HG03565 (cell line): ENCODE results near the gene FPGT.
"Not testable (repeated sequence)": the region's sequence is repeated elsewhere in the genome, so short reads cannot be mapped to it uniquely, and the experiment has no call there.

Experiments used
- ATAC-seq: cut with Tn5 transposase; IDR thresholded peaks from one replicate; pipeline ENCODE4 v1.9.1; 2021; ENCODE audit warnings: mild to moderate bottlenecking, moderate library complexity; ENCODE audit not compliant: unreplicated experiment

The FPGT gene

DNA sequence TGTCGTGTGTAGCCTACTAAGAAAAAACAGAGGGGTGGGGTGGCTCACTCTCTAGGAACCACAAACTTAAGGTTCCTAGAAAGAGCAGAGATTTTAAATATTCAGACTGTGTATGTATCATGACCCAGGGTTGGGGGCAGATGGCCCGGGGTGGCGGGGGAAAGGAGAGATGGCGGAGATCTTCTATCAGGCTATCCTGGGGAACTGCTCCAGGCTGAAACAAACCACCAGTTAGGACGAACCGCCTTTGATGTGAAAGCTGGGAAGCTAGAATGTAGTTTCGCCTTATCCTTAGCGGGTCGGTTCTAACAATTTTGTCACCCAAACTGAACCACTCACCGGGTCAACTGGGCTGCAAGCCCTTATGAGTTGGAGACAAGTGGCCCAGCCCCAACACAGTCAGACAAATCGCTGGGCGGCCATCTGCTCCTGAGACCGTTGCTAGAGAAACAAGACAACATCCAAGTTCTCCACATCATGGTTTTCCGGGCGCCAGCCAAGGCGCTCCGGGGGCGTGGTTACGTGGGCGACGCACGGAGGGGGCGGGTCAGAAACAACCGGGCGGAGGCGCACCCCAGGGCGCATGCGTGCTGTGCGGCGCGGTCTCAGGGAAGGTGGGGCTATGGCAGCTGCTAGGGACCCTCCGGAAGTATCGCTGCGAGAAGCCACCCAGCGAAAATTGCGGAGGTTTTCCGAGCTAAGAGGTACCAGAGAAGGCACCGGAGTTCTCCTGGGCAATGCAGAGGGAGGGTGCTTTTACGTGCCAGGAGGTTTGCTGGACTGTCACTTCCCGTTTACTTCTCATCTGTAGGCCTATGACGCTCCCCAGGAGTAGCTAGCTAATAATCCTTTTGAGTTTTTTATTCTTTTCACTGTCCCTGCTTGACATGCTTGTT is at the start of gene FPGT, which contains the start of gene LRRIQ3:
FPGT (plus strand) TSS at position 586 of the 896 bp plus-strand sequence; CDS start at position 623, 37 bp downstream.
LRRIQ3 (minus strand) TSS at position 520 of the 896 bp plus-strand sequence. CDS start 14,492 bp downstream, outside the sequence.
- ATAC-seq, result peak; percentile 88

DNA sequence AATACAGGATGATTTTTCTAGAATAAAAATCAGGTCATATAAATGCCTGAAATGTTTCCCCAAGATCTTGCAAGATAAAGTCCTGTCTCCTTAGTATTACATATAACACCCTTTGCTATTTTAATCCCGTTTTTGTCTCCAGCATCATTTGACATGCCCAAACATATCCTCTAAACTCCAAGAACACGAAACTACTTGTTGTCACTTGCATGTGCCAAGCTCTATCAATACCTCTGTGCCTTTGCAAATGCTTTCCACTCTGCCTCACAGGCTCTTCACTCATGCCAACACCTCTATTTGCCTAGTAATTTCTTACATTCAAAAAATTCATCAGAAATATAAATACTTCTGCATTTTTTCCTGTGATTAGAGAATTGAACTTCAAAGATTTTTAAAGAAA is 38.0 kb upstream of the FPGT start:
- ATAC-seq, result no peak

DNA sequence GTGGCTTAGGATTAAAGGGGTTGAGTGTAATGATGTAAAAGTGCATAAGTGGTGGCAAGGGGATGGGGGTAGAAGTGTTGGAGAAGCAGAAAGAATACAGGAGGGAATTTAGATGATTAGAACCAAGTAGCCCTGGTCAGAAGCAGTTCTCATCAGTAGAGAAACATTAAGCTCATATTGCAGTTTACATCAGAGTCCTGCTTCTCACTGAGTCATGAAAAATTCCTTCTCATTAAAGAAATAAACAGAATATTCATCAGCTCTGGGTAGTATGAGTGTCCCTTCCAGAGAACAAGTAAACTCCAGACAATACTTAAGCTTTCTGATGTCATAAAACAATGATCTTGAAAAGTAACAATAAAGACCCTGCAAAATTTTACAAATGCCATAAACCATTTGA is 36.5 kb upstream of the FPGT start:
- no peak for ATAC-seq

DNA sequence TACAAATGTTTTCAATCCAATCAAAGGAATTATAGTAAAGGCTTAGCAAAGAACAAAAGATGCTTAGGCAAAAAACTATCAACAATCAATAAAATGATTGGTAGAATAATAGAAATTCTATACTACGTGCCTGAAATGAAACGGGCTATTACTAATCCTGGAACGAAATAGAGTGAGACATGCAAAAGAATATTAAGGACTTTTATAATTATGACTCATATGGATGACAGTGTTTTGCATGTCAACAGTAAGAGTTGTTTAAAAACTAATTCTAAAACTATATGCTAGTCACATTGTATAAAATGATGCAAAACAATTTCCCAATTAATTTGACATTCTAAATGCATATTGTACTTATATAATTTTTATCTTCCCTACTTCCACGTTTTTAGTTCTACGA is 35.7 kb upstream of the FPGT start:
- no peak for ATAC-seq

DNA sequence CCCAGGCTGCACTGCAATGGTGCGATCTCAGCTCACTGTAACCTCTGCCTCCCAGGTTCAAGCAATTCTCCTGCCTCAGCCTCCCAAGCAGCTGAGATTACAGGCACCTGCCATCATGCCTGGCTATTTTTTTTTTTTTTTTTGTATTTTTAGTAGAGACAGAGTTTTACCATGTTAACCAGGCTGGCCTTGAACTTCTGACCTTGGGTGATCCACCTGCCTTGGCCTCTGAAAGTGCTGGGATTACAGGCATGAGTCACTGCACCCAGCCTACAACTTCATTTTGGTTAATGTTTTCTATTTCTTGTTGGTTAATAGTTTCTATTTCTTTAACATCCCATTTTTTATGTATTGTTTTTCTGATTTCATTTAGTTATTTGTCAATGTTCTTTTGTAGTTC is 23.6 kb upstream of the FPGT start:
- ATAC-seq, result not testable (repeated sequence)

DNA sequence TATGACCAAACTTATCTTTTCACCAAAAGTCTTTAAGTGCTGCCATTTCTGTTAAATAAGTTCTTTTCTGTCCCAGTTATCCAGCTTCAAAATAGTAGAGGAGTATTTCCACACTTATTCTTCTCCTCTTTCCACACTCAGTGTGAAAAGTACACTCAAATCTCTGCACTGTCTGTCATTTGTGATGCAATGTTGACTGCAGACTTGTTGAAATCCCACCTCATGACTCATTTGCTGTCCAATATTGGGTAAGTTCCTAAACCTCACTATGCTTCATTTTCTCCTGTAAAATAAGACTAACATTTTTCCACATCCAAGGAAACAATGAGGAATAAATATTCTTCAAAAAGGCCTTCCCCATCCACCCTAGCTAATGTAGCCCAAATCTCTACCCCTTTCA is 17.6 kb upstream of the FPGT start:
- ATAC-seq, result no peak

DNA sequence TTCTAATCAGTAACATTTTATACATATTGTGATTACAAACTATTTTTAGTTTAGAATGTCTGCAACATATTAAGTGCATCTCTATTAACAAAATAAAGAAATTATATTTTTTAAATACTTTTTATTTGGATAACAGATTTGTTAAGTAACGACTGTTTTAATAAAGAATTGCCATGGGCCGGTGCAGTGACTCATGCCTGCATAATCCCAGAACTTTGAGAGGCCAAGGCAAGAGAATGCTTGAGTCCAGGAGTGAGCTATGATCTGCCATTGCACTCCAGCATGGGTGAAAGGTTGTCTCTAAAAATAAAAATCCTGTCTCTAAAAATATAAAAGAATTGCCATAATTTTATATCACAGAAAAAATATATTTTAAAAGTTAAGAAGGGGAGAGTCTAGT is 4.1 kb upstream of the FPGT start:
- no peak for ATAC-seq

DNA sequence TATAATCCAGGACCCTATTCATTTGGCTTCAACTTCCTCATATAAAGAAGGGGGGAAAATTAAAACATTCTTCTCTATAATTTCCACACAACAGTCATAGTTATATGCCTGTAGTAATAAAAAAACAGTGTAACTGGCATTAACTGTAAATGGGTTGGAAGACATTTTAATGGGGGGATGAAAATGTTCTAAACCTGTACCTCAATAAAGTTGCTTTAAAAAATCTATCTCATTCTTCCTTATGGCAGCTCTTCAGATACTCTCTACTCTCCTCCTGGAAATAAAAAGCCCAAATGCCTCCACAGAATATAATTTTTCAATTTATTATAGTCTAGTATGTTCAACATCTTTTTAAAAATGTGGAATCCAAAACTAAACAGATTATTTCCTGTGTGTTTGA is 2.7 kb upstream of the FPGT start:
- ATAC-seq, result no peak

DNA sequence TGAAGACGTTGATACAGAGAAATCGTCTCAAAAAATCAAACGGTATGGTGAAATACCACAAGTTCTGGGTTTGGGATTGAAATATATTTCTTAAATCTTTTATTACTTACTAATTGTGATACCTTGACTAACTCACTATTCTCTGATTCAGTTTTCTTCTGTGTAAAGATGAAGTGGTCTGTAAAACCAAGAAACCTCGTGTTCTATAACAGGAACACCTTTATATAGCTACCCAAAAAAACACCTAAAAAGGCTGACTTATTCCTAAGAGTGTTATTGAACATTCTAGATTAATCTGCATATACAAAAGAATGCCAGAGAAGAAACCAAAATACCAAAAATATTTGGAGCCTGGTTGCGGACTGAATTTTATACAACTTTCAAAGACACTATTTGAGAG is 787 bp upstream of the FPGT start:
- ATAC-seq, result peak; percentile 20

DNA sequence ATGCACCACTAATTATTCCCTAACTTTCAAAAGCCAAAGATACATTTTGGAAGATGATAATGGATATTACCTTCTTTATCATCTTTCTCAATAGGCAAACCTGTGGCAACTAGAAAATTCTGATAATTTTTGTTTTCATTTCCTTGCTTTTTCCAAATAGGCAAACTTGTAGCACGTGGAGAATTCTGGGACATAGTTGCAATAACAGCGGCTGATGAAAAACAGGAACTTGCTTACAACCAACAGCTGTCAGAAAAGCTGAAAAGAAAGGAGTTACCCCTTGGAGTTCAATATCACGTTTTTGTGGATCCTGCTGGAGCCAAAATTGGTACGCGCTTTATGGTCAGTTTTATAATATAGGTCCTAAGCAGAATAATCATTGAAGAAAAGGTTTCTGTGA is 1.5 kb downstream of the FPGT start:
- no peak for ATAC-seq

DNA sequence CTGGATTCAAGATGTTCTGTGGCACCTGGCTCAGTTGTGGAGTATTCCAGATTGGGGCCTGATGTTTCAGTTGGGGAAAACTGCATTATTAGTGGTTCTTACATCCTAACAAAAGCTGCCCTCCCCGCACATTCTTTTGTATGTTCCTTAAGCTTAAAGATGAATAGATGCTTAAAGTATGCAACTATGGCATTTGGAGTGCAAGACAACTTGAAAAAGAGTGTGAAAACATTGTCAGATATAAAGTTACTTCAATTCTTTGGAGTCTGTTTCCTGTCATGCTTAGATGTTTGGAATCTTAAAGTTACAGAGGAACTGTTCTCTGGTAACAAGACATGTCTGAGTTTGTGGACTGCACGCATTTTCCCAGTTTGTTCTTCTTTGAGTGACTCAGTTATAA is 7.2 kb downstream of the FPGT start:
- ATAC-seq, result no peak

DNA sequence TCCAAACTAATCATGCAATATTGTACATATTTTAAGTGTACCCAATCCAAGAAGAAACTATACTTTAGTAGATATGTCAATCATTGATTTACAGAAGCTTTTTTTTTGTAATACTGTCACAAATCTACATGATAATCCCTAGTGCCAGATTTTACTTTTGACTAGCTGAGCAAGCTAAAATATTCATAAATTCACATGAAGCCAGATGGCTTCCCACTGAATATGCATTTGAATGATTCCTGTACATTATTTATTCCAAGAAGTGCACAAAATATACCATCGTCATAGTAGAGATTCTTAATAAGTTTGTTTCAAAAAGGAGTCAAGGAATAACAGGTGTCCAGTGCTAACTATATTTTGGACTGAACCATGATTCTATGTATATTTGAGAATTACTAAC is 17.2 kb downstream of the FPGT start:
- ATAC-seq, result no peak

DNA sequence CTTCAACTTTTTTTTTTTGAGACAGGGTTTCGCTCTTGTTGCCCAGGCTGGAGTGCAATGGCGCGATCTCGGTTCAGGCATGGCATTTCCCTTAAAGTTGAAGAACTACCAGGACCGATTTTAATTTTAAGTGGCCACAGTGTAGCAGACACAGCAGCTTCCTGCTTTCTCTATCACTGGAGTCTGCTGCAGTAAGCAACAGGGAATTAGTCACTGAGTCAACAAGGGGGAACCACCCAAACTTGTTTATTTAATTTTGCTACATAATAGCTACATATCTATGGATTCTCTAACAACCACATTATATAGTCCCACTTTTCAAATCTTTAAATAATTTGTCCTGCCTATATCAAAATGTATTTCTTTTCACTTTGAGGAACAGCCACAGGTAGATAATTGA is 24.7 kb downstream of the FPGT start:
- ATAC-seq, result no peak

DNA sequence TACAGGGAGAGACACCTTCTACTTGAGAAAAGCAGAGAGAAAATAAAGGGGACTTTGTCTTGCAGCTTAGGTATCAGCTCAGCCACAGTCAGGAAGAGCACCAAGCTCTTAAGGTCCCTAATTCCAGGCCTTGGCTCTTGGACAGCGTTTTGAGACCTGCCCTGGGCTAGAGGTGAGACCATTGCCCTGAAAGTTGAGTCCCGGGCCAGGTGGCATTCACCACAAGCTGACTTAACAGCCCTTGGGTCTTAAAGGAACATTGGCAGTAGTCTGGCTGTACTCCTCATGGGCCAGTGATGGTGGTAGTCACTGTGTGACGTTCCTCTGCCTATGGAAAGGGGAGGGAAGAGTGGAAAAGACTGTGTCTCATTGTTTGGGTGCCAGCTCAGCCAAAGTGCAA is 25.4 kb downstream of the FPGT start:
- ATAC-seq, result no peak

DNA sequence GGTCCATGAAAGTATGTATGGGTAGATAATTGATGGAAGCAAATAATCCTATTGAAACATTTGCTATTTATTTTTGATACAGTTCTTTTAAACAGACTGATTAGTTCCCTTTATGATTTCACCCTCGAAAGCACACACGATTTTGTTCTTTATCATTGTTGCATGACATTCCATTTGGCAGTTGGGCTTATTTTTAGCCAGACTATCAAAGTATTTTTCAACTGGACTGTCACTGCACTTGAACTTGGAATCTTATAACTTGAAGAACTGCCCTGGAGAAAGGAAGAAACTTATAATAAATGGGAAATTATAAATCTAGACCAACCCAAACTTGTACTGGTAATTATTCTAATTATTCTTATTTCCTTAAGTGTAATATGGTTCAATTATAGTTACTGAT is 37.1 kb downstream of the FPGT start, which contains the start of gene TNNI3K:
TNNI3K (plus strand) TSS at position 235 of the 400 bp plus-strand sequence; CDS start at position 300, 65 bp downstream.
- no peak for ATAC-seq

DNA sequence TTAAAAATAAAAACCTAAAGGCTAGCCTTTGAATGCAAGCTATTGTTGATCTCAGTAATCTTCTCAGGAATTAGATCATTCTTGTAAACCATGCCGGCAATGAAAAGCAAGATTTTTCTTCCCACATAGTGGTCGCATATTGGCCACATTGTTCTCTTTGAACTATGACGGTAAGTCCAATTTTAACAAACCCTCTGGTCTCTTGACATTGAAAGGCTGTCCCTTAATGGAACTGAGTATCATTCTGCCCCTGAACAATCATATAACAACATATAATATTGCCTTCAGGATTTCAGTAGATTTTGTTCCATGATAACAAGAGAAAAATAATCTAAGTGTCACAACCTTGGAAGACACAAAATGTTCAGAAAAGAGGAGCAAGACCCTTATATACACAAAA is 38.4 kb downstream of the FPGT start:
- ATAC-seq, result no peak

DNA sequence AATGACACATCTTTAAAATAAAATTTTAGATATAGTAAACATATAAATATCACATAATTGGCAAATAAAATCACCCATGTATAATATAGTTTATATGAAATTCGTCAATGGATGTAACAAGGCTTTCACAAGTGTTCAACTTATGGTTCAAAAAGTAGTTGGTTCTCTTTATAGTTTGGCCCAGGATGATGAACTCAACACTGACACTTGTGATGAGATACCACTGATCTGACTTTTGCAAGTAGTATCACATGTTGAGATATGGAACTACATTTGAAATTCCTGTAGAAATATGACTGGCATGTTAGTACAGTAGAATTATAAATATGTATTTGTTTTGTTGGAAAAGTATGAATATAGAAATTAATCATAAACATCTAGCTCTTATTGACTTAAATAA is 39.0 kb downstream of the FPGT start:
- ATAC-seq, result no peak

DNA sequence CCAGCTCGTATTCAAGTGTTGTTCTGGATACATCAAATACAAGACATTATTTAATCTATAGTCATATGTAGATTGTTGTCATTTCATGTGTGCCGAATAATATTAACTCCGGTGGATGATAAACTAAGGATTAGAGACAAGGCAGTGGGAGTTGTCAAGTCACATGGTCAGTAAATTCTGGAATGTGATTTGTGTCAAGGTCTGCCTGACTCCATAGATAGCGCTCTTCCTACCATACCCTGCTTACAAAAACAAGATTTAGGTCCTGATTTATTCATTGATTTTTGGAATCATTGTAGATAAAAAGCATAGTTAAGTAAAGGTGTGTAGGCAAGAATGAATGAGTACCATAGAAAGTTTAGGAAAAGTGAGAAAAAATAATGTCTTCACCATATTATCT is 39.7 kb downstream of the FPGT start:
- ATAC-seq, result no peak

DNA sequence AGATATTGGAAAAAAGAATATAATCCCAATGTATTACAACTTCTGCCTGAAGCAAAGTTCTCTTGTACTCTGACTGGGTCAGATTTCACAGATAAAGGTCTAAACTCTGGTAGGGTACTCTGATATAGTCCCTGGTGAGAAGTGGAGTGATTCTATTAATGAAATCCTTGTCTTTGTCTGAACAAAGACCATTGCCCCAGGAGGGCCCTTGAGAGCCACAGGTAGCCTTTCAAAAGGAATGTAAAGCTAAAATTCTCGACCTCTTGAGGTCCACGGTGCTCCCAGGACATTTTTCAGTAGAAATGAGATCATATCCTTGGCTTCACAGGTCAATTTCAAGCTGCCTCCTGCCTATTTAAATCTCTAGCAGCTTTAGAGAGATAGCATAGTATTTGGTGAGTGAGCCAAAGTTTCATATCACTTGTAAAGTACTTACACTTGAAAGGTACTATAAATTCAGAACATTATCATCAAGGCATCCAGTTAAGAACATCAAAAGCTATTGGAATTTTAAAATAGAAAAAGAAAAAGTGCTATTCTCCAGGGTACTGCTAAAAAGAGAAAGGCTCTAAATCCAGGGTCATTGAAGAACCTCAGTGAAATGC is 47.2 kb downstream of the FPGT start:
- no peak for ATAC-seq

DNA sequence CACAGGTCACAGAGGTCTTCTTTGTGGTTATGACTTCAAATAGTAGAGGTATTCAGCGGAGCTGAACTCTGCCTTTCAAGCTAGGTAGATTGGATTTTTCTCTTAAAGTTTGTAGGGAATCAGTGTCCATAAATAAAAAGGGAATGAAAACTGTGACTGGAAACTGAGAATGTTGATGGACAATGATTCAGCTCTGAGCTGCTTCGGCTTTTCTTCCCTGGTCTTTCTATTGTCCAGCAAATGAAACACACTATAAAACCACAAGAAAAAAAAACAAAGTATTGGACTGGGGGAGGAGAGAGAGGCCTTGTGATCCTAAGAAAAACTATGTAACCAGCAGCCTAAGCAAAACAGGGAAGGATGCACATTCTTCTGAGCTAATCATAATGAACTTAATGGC is 48.3 kb downstream of the FPGT start:
- ATAC-seq, result no peak

DNA sequence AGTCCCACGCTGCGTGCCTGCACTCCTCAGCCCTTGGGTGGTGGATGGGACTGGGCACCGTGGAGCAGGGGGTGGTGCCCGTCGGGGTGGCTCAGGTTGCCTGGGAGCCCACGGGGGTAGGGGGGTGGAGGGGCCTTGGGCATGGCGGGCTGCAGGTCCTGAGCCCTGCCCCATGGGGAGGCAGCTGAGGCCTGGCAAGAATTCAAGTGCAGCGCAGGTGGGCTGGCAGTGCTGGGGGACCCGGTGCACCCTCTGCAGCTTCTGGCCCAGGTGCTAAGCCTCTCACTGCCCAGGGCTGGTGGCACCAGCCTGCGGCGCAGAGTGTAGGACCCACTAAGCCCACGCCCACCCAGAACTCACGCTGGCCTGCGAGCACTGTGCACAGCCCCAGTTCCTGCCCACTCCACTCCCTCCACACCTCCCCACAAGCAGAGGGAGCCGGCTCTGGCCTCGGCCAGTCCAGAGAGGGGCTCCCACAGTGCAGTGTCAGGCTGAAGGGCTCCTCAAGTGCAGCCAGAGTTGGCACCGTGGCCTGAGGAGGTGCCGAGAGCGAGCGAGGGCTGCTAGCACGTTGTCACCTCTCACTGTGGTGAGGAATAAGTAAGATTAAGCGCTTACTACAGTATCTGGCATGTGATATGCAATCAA is 50.0 kb downstream of the FPGT start:
- ATAC-seq, result no peak
